Activated gamma-delta T cell treated with anti-CD3 and anti-CD28 coated beads, Interleukin-2, amount 50 U/mL, for 16 hours (primary cell): Measurements from ENCODE around the gene PPM1B.
"Not testable (repeated sequence)": the region's sequence is repeated elsewhere in the genome, so short reads cannot be mapped to it uniquely, and the experiment has no call there.

Source experiments
- DNase-seq: peaks from one replicate; pipeline ENCODE4 v3.0.0-alpha.2; 2020; ENCODE audit warnings: low read depth

Gene PPM1B

DNA sequence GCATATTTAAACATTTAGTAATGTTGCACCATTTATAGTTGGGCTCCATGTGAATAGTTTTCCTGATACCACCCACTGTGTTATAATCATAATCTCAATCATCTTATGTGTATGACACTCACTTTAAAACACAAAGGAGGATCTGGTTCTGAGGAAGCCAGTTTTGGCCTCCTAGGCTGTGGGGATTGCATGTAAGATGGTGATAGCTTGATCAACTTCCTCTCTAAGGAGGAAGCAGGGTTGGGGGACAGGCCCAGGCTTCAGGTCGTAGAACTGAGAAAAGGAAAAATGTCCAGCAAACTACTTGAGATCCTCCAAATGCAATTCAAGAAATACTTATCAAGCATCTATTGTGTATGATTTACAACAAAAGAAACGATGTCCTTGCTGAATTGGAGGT lies 4.9 kb upstream of the PPM1B start:
- DNase-seq, result no peak

DNA sequence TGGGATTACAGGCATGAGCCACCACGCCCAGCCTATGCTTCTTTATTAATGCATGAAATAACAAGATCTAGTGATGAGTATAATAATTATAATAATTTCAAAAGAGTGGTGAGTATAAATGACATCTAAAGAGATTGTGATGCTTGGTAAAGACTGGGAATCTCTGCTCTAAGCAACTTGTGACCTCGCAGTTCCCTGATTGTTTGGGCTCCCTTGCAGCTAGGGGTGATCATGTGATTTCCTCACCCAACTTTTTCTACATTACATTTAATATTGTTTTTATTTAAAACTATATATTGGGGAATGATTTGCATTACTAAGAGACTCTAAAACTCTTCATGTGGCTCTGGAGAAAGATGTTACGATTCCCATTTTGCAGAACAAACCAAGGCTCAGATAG lies 4.1 kb upstream of the PPM1B start:
- DNase-seq, result no peak

DNA sequence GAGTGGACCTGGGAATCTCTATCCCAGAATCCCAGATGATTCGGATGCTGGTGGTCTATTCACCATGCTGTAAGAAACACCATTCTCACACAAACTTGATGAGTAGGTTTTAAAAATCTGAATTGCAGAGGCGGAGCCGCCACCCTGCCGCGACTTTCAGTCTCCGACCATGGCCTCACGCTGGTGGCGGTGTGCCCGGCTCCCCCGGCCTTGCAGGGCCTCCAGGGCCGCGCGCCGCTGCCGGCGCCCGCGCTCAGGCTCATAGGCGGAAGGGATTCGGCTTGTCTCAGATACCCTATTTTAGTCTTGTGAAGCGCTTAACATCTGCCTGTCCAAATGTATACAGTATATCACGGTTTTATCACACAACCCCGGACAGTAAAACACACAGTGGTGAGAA lies 2.6 kb upstream of the PPM1B start:
- no peak for DNase-seq

DNA sequence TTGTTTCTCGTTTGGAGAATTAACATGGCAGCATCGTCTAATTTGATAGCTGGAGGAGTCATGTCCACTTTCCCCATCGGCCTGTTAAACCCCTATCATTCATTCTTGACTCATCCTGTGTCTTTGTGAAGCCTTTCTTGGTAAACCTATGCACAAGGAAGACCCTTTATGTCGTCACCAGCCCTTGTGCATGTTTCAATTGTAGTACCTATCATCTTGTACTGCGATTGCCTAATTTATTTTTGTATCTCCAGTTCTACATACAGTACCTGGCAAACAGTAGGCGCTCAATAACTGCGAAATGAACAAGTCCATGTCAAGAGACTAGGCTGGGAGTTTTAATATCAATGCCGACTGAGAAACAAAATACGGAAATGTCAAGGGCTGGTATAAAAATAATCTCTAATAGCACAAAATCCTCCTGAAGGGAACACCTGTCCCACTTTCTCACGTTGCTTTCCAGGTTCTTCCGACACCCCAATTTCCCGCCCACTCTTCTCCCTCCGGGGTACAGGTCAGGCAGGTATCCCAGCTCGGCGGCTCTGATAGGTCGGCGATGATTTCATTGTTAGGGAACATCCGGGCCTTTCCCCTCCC lies 1.3 kb upstream of the PPM1B start:
- DNase-seq, result no peak

DNA sequence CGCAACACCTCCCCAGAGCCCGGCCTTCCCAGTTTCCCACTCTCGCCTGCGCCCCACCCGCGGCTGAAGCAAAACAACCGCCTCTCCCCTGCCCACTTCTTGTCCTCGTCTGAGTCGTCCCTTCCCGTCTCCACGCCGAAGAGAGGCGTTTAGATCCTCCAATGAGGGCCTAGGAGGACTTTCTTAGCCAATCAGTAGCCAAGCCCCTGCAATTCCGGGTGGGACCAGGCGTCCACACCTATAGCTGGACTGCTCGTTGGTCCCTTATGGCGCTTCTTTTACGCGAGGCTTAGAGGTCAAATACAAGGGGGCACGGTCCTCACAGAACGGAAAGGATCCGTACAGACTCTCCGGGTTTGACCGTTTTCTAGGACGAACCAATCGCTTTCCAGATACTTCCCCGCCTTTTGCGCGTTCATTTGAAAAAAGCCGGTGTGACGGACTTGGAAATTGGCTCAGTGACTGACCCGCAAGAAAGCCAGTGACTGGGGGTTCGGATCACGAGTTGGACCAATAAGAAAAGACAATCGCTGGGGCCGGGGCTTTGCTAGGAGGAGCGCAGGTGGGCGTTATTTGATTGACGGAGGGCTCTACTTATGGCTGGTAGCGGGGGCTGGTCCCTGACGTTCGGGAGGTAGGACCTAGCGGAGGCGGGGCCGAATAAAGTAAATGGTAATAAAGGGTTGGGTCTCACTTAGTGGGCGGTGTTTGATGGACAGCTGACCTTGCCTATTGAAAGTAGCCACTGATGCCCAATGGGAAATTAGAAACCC lies 581 bp upstream of the PPM1B start:
- DNase-seq, result peak; percentile 95

DNA sequence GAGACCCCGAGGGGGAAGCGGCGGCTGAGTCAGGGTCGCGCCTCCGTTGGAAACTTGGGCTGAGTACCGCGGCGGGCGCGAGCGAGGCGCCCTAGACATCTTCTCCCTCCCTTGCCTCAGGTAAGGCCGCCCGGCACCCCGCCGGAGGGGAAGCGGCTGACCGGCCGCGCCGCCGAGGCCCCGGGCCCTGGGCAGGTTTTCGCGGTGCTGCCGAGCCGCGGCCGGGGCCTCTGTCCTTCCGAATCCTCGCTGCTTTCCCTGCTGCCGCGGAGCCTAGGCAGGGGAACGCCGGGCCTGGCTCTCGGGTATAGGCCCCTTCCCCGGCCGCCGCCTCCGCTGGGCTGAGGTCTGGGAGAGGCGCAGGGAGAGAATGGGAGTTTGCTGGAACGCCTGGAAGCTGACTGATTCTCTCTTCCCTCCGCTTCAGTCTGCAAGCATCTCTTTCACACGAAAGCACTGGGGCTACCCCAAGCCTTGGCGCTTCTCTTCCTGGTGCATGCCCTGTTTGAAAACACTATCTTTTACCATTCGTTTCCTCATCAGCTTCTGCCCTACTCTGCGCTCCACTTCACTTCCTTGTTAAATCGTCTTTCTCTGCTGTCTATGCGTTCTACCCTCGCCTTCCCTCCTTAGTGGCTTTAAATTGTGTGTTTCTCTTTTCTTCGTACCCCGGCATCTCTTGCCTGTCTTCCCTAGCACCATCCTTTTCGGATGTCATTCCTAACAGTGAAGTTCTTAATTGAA lies 652 bp downstream of the PPM1B start:
- DNase-seq, result peak; percentile 19

DNA sequence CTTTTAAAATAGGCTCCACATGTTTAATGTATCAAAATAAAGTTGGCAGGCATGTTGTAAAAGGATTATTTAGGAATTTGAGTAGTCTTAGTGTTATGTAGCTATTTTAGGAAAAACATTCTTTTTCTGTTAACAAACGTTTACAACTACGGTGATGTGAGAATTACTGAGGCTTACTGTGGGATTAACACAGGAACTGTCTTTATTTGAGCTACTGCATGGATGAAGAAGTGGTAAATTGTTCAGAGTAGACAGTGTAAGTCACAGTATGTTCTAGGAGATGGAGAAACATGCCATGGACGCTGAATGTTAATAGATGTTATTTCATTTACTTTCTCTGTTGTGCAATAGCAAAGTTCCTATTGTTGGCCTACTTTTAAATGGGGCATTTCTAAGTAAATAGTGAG lies 1.6 kb downstream of the PPM1B start:
- no peak for DNase-seq

DNA sequence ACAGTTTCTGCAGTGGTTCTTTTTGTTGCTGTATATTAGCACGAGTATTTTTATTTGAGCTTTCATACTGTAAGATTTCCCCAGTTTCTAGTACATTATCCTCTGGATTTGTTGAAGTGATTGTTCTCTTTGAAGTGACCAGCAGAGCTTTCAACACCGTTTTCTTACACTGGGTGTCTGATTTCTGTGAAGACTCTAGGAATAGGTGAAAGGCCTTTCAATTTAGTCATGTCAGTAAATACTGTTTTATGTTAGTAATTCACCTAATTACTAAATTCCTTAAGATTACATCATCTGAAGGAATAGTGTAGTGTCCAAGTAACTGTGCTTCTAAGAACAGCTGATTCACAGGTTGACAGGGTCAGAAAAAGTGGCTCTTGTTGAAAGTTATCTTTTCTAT lies 2.3 kb downstream of the PPM1B start:
- DNase-seq, result no peak

DNA sequence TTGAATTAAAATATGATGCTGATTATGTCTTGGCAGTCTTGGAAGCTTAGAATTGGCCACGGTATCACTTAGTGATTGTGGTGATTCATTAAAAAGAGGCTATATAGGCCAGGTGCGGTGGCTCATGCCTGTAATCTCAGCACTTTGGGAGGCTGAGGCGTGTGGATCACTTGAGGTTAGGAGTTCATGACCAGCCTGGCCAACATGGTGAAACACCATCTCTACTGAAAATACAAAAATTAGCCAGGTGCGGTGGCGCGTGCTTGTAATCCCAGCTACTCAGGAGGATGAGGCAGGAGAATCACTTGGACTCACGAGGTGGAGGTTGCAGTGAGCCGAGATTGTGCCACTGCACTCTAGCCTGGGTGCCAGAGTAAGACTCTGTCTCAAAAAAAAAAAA lies 2.8 kb downstream of the PPM1B start:
- DNase-seq, result not testable (repeated sequence)

DNA sequence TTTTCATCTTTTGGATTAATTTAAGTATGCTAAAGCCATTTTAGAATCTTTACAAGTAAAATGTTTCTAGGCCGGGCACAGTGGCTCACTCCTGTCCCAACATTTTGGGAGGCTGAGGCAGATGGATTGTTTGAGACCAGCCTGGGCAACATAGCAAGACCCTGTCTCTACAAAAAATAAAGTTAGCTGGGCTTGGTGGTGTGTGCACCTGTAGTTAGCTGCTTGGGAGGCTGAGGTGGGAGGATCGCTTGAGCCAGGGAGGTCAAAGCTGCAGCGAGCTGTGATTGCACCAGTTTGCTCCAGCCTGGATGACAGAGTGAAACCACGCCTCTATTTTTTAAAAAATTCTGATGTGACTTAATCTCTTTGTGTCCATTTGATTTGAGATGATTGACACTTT lies 3.9 kb downstream of the PPM1B start:
- DNase-seq, result no peak

DNA sequence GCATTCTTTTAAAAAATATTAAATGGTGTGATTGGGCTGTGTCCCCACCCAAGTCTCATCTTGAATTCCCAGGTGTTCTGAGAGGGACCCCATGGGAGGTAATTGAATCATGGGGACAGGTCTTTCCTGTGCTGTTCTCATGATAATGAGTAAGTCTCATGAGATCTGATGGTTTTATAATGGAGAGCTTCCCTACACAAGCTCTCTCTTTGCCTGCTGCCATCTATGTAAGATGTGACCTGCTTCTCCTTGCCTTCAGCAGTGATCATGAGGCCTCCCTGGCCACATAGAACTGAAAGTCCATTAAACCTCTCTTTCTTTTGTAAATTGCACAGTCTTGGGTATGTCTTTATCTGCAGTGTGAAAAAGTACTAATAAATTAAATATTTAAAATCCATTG lies 10.3 kb downstream of the PPM1B start:
- DNase-seq, result no peak

DNA sequence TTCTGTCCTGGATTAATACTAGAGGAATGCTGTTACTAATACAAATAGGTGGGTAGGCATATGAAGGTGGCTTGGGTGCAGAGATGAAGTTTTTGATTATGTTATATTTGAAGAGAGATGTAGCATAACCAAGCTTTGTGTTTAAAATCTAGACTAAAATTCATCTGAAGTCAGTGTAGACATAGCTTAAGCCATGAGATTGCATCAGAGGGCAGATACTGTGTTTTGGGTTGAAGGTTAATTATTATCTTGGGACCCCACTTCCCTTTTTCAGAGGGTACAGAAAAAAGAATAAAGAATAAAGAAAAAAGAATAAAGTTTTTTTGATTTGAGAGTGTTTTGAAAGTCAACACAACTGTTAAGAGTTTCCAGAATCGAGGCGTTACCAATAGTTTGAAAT lies 13.0 kb downstream of the PPM1B start:
- DNase-seq, result no peak

DNA sequence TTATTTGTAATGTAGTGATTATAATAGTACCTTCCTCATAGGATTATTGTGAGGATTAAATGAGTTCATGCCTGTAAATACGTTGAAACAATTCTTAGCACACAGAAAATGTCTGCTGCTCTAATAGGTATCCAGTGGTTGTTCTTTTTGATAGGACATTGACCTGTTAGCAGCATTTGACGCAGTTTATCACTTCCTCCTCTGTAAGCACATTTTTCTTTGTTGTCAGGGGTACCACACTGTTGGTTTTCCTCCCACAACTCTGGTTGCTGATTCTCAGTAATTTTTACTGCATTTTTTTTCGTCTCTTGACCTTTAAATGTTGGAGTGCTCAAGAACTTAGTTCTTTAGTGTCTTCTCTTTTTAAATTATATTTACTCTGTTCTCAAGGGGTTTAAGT lies 15.4 kb downstream of the PPM1B start:
- DNase-seq, result no peak

DNA sequence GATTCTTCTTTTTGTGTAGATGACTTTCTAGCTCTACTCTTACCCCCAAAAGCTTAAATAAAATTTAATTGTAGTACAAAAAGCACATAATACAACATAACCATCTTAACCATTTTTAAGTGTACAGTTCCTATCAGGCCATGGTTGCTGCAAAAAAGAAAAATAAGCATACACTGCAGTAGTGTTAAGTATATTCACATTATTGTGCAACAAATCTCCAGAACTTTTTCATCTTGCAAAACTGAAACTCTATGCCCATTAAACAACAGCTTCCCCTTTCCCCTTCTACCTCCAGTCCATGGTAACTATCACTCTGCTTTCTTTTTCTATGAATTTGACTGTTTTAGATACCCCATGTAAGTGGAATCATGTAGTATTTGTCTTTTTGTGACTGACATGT lies 18.1 kb downstream of the PPM1B start:
- DNase-seq, result no peak

DNA sequence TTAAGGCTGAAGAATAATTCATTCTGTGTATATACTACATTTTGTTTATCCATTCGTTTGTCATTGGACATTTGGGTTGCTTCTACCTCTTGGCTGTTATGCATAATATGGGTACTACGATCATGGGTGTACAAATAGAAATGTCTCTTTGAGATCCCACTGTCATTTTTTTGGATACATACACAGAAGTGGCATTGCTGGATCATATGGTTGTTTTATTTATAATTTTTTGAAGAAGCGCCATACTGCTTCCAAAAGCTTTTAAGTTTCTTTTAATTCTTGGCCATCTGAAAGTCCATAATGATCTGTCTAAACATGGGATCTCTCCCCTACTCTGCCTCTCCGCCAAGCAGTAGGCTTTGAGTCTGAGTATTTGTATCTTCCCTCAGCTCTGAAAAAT lies 18.6 kb downstream of the PPM1B start:
- DNase-seq, result no peak

DNA sequence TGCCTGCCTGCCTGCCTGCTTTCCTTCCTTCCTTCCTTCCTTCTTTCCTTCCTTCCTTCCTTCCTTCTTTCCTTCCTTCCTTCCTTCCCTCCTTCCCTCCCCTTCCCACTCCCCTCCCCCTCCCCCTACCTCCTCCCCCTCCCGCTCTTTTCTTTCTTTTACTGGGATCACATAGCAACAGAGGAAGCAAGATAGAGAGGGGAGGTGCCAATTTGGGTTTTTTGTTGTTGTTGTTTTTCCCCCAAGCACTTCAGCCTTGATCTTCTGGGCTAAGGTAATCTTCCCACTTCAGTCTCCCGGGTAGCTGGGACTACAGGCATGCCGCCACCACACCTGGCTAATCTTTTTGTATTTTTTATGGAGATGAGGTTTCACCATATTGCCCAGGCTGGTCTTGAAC lies 20.0 kb downstream of the PPM1B start:
- DNase-seq, result no peak

DNA sequence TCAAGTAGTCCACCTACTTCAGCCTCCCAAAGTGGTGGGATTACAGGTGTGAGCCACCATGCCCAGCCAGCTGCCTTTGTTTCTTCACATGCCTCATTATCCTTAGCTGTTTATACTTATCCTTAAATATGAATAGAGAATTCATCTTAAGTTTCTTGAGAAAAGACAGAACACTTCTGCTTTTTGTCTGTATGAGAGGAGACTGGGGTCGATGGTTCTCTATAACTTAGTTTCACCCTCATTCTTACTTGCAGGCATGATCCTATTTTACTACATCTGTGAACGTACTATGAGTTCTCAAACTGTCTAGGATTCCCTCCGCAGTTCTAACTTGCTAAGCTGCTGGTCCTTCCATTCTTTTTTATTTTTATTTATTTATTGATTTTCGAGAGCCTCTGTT lies 20.4 kb downstream of the PPM1B start:
- no peak for DNase-seq

DNA sequence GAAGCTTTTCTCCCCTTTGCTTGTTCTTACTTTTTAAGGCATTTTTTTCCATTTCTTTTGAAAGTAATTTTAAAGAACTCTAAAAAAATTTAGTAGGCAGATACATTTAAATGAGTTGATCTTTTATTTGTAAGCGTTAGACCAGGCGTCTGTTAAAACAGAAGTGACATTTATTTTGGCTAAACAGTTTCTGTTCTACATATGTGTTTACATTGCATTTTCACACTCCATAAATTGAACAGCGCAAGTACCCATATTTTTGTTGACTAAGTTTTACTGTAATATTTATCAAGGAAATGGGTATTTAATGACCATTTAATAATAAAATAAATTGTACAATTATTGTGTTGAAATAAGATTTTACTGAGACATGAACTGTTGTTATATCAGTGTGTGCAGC lies 21.9 kb downstream of the PPM1B start:
- no peak for DNase-seq

DNA sequence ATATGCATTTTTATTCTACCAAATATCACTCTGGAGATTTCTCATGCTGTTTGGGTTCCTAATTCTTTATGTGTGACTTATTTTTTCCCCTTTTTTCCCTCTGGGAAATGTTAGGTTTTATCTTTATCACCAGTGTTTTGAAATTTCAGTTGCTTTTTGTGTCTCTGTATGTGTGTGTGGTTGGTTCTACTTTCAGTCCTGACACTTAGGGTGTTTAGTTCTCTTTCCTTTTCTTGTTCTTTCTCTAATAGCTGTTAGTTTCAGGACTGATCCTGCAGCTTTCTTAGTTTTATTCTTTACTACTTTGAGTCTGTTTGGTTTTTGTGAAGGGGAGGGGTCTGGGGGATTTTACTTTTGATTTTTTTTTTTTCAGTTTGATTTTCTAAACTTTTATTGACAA lies 23.1 kb downstream of the PPM1B start:
- no peak for DNase-seq

DNA sequence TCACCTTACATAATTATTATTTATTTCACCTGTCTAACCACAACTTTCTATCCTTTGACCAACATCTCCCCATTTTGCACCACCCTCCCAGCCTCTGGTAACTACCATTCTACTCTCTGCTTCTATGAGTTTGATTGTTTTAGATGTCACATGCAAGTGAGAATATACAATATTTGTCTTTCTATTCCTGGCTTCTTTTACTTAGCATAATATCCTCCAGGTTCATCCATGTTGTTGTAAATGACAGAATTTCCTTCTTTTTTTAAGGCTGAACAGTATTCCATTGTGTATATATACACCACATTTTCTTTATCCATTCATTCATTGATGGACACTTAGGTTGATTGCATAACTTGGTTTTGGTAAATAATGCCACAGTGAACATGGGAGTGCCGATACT lies 24.0 kb downstream of the PPM1B start:
- DNase-seq, result no peak

DNA sequence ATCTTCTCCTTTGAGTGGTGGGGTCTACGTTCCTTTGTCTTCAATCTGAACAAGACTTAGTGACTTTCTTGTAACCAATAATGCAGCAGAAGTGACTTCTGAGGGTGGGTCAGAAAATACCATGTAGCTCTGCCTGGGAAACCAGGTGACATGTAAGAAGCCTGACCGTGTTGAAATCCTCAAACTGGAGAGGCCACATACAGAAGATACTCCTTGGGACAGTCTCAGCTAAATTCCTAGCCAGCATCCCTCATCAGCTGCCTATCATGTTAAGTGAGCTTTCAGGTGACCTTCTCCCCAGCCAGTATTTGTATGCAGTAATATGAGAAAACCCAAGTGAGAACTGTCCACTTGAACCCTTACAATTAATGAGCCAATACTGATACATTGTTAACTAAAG lies 27.0 kb downstream of the PPM1B start:
- DNase-seq, result no peak

DNA sequence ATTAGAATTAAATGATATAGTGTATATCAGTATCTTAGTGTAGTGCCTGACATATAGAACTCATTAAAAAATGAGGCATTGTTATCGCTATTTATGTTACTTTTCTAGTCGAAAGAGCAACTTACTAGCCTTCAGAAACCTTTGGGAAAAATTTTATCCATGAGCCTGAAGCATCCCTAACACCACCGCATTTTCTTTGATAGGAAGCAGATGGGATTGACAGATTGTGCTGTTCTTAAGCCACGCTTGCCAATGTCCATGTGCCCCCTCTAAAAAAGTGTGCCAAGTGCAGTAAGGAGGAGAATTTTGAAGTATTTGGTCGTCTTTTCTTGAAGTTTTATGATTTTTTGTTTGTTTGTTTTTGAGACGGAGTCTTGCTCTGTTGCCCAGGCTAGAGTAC lies 29.1 kb downstream of the PPM1B start:
- DNase-seq, result no peak

DNA sequence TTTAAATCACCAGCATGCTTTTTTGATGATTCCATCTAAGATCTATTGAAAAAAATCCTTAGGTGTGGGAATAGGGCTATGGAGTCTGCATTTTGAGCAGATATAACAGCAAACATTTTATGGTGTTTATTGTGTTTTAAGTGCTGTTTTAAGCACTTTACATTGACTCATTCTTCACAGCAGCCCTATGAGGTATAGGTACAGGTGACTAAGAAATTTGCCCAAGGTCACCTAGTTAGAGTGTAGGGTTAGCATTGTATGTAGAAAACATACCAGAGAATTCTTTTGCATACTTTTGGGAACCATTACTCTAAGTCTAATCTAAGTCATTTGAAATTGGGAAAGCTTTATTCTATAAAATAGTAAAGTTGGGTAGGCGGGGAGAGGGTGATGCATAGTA lies 31.3 kb downstream of the PPM1B start:
- DNase-seq, result no peak

DNA sequence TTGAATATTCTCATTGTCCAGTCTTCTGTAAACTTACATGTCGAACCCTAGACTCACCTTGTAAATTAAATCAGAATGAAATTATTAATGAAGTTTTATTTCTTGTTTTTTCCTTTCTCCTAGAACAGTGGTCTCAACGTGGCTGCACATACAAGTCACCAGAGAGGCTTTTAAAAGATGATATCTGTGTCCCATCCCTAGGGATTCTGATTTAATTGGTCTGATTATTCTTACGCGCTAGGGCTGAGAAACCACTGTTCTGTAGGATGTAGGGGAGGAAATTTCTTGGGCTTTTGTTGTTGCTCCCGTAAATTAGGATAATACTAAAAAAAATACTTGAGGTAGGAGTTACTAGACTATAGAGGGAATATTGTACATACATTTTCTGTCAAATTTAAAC lies 32.1 kb downstream of the PPM1B start:
- DNase-seq, result no peak
